GM12891 (cell line): ENCODE results near the gene MMP1.

Source experiments
- PAX5 ChIP-seq: IDR thresholded peaks from 2 replicates; pipeline ENCODE4 v1.6.1; 2011; ENCODE audit warnings: low read length, moderate library complexity, mild to moderate bottlenecking; ENCODE audit not compliant: insufficient read depth, severe bottlenecking
- POLR2A ChIP-seq: IDR thresholded peaks from 2 replicates; pipeline ENCODE4 v1.6.1; 2011; ENCODE audit warnings: low read depth, low read length, control low read depth
- POLR2AphosphoS5 ChIP-seq: IDR thresholded peaks from 2 replicates; pipeline ENCODE4 v1.6.1; 2011; ENCODE audit warnings: low read depth, low read length, control low read depth

DNA sequence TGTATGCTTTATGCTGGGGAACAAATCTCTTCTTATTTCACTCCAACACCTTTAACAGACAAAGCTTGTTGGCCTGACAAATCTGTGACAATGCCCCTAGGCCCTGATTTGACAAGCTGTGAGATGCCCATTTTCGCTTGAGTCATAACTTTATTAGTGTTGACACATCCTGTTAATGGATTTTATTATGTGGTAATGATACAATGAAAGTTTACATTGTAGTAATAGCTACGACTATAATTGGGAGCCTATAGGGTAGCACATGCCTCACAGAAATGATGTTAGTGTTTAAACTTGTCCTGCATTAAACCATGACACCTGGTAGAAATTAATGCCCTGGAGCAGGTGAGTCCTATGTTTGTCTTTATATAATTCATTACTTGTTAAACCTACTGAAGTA lies 14.2 kb downstream of the MMP1 start:
- TF ChIP-seq POLR2AphosphoS5 (no peak), PAX5 (no peak), POLR2A (no peak)
